HG02759 (cell line): Measurements from ENCODE around the gene FAM20C.

Source experiments
- ATAC-seq: cut with Tn5 transposase; IDR thresholded peaks from one replicate; pipeline ENCODE4 v1.9.1; 2021; ENCODE audit warnings: mild to moderate bottlenecking, moderate library complexity; ENCODE audit not compliant: unreplicated experiment

The FAM20C gene

DNA sequence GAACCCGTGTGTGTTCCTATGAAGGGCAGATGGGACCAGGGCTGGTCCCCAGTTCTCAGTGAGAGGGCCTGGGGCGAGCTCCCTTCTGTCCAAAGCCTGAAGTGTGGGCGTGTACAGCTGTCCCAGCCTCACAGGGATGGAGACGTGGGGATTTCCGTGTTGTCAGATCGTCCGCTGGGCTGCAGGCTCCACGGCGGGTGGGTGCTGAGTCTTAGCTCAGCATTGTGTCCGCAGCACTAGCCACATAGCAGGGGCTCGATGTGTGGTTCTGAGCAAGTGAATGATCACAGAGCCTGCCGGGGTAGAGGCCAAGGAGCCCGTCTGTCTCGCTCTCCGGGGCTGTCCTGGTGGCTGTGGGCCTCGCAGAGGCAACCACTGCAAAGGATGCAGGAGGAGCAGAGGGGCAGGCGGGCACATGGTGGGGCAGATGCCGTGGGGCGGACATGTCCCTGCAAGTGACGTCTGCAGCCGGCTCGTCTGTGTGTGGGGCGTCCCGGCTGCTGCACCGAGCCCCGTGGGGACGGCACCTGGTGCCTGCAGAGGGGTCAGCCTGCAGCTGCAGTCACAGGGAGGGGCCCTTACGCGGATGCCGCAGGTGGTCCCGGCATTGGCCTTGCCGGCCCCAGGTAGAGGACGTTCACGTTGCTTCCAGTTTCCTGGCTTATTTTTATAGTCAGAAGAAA, 30.9 kb downstream of the FAM20C start:
- no peak for ATAC-seq

DNA sequence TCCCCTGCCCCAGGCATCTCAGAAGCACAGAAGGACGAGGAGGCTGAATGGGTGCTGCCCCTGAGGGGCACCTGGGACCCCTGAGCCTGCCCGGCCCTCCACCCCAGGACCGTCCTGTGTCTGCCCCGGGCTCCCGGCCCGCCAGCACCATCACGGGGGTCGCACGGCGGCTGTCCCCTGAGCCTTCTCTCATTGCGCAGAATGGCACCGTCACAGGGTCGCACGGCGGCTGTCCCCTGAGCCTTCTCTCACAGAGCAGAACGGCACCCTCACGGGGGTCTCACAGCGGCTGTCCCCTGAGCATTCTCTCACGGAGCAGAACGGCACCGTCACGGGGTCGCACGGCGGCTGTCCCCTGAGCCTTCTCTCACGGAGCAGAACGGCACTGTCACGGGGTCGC, 31.5 kb downstream of the FAM20C start:
- ATAC-seq, result no peak

DNA sequence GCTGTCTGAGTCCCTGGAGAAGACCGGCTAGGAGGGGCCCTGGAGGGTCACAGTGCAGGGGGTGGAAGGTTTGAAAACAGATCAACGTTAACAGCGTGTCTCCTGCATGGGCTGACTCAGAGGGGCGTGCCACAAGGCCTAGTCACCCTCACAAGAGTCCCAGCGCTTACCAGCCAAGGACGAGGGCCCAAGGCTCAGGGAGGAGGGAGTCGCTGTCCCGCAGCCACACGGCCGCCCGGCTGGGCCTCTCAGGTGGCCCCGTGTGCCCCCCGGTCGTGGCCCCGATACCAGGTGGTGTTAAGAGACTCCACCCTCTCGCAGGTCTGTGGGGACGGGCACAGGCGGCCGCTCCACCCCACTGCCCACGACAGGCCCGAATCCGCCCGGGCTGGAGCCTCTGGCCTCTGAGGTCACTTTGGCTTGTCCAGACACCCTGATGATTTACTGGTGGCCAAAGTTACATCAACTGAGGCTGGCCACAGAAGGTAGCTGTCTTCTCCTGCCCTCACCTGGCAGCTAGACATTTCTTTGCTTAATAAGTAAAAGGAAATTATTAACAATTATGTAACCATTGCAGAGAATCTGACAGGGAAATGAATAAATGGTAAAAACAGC, 34.0 kb downstream of the FAM20C start:
- no peak for ATAC-seq

DNA sequence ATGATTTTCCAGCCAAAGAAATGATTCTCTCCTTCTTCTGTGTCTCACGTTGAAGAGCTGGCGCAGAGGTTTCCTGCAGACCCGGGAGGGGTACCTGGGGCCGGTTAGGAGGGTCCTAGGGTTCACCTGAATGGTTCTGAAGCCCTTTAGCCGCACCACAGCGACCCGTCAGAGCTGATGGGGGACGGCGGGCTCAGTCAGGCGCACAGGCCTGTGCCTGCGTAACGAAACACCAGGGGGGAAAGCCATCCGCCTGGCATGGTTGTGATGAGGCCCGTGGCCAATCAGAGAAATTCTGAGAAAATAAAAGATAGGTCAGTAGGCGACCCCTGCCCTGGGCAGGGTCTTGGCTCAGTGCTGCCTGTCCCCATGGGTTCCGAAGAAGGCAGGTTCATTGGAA, 35.6 kb downstream of the FAM20C start:
- no peak for ATAC-seq

DNA sequence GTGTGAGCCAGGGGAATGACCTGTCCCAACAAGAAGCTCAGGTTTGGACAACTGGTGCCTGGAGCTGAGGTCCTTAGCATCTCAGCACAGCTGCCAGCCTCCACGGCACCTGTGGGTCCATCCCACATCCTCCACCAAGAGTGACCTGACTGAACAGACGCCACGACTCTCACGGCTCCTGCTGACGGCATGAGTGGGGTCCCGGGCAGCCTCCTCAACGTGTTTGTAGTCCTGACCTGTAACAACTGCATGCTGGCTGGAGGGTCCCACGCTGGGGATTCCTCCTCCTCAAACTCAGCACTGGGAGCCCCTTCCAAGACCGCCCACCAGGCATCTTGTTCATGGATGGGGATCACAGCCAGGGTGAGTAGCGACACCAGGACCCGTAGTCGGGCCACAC, 36.2 kb downstream of the FAM20C start:
- ATAC-seq, result no peak

DNA sequence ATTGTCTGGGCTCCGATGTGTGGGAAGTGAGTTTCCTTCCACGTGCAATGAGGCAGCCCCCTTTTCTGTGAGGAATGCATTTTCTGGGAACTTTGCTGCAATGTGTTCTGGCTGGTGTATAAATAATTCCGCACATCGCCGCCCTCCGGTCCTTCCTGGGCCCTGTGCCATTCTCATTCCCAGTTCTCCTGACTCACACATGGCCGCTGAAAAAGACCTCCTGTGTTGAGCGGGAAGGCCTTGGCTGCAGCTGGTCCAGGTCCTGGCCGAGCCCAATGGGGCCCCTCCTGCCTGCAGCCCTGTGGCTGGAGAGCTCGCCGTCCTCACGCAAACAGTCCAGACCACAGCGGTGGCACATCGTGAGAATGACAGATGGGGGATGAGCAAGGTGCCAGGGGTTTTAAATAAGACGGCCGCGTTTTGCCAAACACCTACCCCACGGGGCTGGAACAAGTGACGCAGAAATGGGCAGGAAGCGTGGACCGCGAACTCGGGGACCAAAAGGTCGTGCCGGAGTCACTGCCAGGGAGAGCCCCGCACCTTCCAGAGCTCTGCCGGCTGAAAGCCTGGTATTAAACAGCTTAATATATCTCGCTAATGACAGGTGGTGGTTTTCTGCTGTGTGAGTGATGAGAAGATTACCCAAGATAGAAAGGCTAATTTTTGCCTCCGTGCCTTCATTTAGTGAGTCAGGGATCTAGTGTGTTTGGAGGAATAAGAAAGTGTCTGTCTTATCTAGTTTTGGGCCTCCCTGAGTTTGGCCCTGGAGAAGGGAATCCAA, 37.0 kb downstream of the FAM20C start:
- no peak for ATAC-seq

DNA sequence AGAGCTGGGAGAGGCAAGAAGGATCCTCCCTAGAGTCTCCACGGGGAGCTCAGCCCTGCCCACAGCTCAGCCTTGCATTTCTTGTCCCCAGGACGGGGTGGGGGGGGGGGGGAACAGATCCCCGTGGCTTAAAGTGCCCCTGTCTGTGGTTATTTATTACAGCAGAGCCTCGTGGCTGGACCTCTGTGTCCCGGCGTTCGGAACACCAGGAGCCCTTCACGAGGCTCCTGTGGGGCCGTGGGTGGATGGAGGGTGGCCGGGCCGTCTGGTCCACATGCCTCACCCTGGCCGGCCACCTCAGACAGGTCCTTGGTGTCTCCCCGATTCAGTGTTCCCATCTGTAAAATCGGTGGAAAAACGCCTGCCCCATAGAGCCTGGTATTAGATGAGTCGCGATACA, 37.9 kb downstream of the FAM20C start:
- no peak for ATAC-seq

DNA sequence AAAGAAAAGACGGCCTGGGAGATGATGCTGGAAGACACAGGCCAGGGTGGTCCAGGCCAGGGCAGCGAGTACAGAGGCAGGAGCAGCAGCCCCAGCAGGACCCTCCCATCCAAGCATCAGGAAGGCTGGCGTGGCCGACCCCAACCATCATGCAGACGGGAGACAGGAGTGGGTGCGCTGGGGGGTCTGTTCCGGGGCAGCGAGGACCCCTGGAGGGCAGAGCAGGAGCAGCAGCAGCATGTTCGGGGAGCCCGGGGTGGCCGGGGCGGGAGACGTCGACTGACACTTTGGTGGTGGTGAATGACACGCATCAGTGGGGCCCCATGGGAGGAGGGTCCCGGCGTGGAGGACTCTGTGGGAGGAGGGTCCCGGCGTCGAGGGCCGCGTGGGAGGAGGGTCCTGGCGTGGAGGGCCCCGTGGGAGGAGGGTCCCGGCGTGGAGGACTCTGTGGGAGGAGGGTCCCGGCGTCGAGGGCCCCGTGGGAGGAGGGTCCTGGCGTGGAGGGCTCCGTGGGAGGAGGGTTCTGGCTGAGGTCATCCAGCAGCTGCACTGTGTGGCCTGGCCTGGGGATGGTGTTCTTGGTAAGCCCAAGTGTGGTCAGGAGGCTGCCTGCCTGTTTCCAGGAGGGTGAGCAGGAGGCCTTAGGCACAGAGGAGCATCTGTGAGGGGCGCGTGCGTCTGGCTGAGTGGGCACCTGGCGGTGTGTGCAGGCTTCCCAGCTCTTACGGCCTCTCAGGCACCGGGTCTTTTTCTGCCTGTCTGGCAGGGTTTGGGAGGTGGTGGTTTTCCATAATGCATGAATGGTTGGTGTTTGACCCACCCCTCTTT, 38.9 kb downstream of the FAM20C start:
- ATAC-seq, result no peak

DNA sequence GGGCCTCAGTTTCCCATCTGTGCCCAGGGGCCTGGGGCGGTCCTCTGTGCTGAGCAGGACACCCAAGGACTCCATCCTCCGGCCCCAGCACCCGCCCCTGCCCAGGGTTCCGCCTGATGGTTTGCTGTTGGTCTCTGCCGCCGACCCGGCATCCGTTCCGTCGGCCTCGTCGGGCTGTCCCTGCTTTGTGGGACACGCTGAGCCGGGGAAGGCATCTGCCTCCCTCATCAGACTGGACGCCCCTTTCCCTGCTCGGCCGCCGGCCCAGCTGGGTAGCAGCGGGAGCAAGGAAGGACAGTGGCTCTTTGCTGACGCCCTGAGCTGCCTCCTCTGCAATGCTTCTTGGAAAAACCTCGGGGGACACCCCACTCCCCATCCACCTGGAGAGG, 39.5 kb downstream of the FAM20C start:
- ATAC-seq, result no peak

DNA sequence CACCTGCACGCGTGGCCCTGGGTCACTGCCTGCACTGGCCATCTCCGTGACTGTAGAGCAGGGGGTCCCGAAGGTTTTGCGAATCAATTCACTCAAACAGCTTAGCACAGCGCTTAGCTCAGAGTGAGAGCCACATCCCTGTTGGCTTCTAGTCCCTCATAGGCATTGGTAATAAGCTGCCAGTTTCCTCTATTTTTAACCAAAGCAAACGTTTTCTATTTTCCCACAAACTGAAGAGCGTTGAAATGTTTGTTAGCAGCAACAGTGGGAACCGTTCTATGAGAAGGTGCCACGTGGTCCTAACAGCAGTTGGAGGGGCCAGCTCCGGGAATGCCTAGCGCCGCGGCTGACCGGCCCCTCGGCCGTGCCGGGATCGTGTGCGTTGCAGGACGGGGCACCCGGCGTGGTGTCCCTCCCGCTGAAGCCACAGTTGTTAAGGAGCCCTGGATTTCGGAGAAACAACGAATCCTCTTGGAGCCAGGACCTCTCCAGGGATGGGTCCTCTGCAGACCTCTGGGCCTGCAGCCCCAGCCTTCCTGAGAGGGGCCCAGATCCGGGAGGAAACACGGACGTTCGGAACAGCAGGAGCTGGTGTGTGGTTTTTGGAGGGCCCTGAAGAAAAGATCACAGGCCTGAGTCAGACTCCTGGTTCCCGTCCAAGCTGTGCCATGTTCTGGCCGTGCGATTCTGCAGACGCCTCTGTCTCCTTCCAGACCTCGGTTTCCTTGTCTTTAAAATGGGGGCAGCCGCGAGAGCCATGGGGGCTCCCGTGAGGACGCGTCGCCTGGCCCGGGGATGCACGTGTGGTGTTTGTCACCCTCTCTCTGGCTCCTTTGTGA, 40.3 kb downstream of the FAM20C start:
- ATAC-seq, result no peak

DNA sequence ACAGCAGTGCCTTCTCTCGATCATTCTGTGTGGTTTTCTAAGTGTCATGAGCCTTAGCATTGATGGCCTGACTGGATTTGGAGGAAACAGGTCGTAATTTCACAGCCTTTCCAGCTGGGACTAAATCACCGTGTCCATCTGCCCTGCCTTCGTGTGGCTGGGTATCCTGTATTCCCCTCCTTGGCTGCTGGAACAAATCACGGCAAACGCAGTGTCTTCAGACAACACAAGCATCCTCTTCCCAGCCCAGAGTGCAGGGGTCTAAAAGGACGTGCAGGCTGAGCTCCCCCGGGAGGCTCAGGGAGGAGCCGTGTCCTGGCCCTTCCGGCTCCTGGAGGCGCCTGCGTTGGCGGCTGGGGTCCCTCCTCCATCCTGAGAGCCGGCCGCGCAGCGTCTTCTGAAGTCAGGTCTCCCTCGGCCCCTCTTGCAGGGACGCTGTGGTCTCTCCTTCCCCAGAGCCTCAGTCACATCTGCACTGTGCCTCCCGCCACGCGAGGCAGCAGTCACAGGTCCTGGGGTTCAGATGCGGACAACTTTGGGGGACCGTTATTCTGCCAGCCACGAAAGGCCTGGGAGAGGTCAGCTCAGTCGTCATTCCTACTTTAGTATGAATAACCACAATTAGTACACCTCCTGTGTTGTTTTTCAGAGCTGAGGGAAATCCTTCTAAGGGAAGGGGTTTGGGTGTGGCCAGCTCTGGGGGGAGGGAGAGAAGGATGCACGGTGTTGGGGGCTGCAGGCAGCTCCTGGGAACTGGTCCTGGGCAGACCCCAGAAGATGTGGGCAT, 41.1 kb downstream of the FAM20C start:
- no peak for ATAC-seq

DNA sequence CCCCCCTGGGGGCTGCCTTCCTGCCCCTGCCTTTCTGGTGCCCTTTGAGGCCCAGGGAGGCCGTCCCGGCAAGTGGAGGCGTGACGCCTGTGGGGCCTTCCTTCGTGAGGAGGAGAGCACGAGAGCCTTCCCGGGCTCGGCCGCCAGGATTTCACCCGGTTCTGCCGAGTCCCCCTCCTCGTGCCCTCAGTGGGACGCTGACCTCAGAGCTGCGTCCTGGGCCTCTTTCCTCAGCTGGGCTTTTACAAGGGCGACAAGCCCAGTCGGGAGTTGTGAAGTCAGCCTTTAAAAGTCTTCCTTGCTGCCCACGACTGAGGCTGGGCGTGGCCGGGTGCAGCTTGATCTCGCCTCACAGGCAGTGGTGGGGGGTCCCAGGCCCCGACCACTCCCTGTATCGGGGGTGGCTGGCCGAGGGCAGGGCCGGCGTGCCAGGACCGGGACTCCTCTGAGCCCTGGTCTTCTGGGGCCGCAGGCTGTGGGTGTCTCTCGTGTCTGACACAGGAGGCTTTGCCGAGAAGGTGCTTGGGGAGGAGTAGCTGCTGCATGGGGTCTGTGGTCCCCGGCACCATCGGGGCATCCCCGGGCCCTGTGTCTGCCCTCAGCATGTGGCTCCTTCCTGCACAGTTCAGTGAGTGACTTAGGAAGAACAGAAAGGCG, 41.8 kb downstream of the FAM20C start:
- no peak for ATAC-seq

DNA sequence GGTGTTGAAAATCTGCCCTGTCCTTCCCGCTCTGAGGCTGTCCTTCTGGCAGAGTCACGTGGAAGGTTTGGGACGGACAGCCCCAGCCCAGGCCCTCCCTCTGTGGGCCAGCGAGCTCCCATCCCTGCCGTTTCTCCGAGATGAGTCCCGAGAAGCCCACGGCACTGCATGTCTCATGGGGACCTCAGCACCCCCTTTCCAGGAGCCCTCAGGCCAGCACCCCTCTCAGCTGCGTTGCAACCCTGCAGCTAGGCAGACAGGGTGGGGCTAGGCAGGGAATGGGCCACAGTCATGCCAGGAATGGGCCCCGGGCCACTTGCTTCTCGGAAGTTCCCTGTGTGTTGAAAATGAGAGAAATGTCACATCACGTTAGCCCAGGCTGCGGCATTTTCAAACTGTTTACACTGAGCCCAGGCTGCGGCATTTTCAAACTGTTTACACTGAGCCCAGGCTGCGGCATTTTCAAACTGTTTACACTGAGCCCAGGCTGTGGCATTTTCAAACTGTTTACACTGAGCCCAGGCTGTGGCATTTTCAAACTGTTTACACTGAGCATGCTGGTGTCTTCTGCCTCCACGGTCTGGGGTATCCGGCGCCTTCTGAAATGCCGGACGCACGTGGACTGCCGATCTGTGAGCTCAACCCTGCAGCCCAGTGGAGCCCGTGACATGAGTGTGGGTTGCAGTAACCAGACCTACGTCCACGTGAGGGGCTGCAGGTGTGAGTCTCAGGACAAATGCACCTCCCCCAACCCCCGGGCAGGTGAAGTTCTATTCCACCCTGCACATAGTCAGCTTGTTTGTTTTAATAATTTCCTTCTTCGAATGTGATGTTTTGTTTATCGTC, 42.6 kb downstream of the FAM20C start:
- no peak for ATAC-seq

DNA sequence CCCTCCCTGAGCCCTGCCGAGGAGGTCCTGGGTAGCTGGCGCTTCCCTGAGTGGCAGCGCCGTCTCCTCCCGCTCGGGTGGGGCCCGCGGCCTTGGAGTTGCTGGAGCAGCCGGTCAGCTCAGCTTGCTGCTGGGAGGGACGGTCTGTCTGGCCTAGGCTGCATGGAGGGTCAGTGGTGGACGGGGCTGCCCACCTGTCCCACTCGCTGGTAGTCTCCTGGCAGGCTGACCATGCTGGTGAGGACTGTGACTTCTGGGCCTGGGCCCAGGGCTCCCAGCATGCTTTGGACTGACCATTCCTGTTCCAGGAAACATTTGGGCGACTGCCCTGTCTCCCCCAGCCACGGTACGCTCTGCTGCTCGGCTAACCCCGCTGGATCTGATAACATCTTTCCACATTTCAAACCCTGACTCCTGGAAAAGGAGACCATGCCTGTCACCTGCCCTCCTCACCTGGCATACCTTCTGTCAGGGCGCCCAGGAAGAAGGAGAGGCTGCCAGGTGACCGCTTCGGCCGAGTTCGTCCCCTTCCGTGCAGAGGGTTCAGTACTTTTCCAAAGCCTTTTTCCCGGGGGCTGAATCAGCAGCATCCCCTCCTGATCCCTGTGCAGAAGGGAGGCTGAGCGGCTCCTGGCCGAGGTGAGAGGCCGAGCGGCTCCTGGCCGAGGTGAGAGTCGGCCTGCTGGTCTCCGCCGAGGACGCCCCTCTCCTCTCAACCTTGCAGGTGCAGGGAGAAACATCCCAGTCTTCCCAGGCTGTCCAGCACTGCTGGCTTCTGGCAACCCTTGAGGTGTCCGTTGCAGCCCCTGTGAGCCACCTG, 43.4 kb downstream of the FAM20C start:
- no peak for ATAC-seq

DNA sequence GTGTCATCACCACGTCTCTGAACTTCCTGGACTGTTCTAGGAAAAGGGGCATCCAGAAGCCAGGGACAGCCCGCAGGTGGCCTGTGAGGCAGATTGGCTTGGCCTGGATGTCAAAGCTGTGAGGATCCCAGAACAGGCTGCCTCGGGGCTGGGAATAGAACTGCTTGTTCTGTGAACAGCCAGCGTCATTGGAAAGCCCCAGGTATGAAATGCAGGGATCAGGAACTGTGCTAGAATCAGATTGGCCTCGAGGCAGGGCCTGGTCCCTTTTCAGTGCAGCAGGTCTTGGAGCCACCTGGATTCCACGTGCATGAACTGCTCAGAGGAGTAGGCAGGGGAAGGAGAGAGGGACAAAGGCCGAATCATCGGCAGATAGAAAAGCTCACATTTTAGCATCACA, 44.6 kb downstream of the FAM20C start:
- ATAC-seq, result no peak

DNA sequence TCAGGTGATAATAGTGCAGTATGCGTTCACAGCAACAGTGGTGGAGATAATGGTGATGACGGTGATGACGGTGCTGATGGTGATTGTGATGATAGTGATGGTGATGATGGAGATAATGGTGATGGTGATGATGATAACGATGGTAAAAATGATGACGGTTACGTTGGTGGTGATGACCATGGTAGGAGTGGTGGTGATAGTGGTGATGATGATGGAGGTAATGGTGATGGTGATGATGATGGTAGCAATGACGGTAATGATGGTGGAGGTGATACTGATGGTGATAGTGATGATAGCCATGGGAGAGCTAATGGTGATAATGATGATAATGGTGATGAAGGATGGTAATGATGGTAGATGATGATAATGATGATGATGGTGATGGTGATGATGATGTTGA, 45.0 kb downstream of the FAM20C start:
- no peak for ATAC-seq

DNA sequence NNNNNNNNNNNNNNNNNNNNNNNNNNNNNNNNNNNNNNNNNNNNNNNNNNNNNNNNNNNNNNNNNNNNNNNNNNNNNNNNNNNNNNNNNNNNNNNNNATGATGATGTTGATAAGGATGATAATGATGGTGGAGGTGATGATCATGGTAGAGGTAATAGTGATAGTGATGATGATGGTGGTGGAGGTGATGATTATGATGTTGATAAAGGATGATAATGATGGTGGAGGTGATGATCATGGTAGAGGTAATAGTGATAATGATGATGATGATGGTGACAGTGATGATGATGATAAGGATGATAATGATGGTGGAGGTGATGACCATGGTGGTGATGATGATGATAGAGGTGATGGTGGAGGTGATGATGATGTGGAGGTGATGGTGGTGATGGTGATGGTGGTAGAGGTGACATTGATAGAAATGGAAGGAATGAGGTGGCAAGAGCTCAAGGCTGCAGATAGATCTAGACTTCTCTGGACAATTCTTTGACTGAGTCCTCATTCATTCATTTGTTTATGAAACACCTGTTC, 47.8 kb downstream of the FAM20C start:
- no peak for ATAC-seq
